GM21515 (cell line): ENCODE results near the gene VWCE.

ENCODE experiments used
- ATAC-seq: cut with Tn5 transposase; IDR thresholded peaks from one replicate; pipeline ENCODE4 v1.9.1; 2021; ENCODE audit not compliant: unreplicated experiment

The VWCE gene, protein sequence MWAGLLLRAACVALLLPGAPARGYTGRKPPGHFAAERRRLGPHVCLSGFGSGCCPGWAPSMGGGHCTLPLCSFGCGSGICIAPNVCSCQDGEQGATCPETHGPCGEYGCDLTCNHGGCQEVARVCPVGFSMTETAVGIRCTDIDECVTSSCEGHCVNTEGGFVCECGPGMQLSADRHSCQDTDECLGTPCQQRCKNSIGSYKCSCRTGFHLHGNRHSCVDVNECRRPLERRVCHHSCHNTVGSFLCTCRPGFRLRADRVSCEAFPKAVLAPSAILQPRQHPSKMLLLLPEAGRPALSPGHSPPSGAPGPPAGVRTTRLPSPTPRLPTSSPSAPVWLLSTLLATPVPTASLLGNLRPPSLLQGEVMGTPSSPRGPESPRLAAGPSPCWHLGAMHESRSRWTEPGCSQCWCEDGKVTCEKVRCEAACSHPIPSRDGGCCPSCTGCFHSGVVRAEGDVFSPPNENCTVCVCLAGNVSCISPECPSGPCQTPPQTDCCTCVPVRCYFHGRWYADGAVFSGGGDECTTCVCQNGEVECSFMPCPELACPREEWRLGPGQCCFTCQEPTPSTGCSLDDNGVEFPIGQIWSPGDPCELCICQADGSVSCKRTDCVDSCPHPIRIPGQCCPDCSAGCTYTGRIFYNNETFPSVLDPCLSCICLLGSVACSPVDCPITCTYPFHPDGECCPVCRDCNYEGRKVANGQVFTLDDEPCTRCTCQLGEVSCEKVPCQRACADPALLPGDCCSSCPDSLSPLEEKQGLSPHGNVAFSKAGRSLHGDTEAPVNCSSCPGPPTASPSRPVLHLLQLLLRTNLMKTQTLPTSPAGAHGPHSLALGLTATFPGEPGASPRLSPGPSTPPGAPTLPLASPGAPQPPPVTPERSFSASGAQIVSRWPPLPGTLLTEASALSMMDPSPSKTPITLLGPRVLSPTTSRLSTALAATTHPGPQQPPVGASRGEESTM

DNA sequence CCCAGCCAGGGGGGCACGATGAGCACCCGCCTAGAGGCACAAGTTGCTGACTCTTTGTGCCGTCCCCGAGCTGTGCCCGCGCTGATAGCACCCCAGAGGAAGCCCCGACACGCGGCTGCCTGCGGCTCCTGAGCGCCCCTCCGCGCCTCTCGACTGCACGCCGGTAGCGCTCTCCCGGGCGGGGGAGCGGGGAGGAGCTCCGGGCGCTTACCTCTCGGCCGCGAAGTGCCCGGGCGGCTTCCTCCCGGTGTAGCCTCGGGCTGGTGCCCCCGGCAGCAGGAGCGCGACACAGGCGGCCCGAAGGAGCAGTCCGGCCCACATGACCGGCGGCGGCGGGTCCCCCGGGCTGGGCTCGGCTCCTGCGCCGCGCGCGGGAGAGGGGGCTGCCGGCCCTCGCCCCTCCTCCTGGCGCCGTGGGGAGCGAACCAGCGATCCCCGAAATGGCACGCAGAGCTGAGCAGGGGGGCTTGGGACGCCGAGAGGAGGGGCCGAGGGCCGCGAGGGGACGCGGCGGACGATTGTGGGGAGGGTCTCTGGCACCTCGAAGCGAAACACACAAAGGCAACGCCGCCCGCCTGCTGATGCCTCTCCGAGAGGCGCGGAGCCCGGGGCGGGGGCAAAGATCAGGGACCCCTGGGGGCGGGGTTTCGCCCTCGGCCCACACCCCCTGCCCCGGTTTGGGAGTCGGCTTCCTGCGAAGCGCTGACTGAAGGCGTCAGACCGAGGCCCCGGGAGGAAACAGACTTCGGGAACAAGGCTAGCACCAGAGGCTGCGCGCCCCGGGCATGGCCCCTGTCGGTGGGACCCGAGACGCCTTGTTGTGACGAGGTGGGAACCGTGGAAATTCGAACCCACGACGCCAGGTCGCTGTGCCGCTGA lies at the start of gene VWCE:
Gene VWCE, minus strand, starts transcription at position 600 of the 879 bp plus-strand sequence. Its CDS starts 279 bp downstream, at position 321.
- ATAC-seq, result peak; percentile 67

DNA sequence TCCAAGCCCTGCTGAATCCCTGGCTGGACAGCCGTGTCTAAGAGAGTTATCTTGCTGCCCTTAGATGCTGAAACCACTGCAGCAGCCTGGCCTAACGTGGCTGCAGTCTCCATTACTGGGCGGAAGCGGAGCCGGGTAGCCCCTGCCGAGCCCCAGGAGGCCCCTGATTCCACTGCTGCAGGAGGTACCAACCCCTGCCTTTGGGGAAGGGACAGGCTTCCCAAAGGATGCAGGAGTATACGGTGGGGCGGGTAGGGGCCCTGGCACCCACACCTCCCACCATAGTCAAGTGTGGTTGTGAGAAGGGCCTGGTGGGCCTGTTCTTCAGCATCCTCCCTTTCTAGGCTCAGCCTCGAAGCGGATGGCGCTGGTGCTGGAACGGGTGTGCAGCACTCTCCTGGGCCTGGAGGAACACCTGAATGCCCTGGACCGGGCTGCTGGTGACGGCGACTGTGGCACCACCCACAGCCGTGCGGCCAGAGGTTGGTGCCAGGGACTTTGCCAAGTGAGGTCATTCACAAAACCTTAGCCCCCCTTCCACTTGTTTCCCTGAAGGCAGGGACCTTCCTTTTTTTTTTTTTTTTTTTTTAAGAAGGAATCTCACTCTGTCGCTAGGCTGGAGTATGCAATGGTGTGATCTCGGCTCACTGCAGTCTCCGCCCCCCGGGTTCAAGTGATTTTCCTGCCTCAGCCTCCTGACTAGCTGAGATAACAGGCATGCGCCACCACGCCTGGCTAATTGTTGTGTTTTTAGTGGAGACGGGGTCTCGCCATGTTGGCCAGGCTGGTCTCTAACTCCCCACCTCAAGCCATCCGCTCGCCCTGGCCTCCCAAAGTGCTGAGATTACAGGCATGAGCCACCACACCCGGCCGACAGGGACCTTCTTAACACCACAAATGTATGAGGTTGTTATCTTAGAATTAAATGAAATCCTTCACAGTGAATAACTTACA lies 49.0 kb upstream of the VWCE start:
- no peak for ATAC-seq

DNA sequence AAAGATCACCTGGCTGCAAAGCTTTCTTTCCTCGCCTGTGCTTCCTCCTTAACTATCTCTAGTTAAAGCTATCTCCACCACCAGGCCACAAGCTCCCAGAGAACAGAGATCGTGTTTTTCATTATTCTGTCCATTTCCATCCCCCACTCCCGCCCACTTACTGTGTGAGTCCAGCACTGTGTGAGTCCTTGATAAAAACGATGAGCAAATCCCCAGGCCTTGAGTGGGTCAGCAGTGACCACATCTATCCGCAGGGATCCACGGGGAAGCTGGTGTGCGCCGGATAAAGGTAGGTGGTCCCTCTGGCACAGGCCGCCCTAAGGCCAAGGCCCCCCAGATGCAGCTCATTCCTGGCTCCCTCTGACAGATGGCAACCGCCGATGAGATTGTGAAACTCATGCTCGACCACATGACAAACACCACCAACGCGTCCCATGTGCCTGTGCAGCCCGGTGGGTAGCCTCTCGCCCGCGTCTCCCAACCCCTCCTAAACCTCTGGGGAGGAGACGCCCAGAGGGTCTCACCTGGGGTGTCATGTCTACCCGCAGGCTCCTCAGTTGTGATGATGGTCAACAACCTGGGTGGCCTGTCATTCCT lies 47.2 kb upstream of the VWCE start:
- no peak for ATAC-seq

DNA sequence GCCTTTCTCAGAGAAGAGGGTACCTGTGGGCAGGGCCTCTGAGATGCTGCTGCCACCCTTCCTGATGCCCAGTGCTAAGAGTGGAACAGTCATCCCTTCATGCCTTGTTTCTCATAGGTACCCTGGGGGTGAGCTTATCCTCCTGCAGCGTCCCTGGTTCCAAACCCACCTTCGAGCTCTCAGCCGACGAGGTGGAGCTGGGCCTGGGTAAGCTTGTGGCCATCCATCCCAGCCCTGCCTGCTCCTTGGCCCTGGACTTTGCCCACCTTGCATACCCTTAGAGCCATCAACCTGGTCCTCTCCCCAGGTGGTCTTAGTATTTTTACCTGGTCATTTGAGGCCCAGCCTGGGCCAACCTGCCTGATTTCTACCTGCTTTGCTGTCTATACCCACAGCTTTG lies 46.6 kb upstream of the VWCE start:
- ATAC-seq, result no peak

DNA sequence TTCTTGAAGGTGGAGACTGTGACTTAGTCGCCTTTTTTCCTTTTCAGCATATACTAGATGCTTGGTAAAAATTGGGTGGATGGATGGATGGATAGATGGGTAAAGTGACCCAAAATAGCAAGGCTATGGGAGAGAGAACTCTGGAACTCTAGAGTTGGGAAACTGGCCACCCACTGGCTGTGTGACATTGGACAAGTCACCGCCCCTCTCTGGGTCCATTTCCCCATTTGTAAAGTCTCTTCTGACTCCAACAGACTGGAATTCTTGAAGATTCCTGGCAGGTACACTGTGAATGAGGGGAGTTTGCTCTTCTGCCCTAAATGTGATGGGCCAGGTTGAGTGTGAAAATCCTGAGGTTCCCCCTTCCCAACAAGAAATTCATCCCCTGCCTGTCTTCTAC lies 45.9 kb upstream of the VWCE start:
- ATAC-seq, result no peak

DNA sequence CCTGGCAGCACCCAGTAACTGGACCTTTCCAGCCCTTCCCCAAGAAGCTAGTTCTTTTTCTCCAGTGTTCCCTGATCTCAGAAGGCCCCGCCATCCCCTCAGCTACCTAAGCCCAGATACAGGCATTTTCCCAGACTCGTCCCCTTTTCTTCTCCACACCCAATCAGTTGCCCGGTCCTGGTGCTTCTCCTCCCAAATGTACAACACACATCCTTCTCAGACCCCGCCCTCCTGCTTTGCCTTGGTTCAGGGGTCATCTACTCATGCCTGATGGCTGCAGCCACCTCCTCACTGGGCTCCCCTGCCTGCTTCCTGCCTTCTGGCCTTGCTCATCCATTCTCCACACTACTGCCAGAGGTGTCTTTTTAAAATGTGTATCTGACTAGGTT lies 44.4 kb upstream of the VWCE start:
- ATAC-seq, result no peak

DNA sequence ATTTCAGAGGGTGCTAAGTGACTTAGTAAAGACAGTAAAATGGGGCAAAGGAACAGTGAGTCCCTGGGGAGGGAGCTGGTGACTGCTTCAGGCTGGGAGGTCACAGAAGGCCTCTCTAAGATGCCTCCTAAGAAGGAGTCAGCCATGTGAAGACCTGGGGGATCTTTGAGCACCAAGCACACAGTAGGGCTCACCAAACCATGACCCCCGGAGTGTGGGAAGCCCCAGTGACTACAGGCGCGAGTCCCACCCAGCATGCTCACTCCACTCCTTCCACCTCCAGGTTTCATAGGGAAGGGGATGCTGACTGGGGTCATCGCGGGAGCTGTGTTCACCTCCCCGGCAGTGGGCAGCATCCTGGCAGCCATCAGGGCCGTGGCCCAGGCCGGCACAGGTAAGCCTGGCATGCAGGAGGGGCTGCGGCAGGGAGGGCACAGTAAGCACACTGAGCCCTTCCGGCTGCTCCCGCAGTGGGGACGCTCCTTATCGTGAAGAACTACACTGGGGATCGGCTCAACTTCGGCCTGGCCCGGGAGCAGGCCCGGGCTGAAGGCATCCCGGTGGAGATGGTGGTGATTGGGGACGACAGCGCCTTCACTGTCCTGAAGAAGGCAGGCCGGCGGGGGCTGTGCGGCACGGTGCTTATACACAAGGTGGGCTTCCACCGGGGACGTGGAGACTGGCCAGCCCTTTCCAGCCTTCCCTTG lies 43.8 kb upstream of the VWCE start:
- ATAC-seq, result no peak

DNA sequence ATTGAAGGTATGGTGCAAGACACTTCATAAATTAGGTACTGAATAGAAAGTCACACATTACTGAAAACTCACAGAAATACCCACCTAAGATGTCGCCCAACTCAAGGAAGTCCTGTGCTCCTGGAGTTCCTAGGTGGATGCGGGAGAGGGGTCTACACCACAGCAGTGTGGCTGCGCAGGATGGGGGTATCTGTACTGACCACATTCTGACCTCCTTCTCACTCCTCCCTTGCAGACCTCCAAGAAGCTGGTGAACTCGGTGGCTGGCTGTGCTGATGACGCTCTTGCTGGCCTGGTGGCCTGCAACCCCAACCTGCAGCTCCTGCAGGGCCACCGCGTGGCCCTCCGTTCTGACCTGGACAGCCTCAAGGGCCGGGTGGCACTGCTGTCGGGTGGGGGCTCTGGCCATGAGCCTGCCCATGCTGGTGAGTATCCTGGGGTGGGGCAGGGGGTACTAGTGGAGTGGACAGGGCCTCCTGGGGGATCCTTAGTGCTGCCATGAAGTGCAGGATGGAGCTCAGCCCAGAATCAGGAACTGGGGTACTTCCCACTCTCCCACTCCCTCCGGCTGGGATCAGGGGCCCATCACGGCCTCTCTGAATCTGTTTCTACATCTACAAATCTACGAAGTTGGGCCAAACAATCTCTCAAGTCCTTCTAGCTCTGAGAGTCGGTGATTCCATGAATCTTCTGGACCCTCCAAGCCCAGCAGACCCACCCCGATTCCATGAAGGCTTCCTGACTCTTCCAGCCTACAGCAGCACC lies 42.8 kb upstream of the VWCE start:
- no peak for ATAC-seq

DNA sequence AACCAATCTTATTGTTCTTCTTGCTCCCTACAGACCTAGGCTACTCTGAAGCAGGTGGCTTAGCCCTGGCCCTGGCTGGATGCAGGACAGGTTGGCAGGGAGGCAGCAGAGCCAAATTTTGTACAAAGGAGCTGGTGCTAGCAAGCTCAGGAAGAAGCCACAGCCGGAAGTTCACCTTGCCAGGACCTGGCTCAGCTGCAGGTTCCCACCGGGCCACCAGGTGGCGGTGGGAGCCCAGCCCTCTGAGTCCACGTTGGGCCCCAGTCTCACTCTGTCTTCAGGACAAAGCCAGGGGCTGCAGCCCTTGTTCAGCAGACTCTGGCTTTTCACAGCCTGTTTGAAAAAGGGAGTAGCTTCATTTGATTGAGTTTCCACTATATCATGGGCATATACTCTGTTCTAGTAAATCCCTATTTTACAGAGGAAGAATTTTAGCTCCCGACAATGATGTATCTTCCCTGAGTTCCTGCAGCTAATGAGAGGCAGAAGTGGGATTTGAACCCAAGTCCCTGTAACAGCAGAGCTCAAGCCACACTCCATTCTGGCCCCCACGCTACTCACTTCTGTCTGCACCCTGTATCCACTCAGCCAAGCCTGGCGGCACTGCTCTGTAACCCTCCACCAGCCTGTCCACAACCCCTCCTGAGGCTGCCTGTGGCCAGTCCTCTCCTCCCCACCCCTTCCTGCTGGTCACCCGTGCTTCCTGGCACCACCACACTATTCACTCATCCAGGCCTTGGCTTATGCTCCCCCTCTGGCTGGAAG lies 41.2 kb upstream of the VWCE start:
- no peak for ATAC-seq

DNA sequence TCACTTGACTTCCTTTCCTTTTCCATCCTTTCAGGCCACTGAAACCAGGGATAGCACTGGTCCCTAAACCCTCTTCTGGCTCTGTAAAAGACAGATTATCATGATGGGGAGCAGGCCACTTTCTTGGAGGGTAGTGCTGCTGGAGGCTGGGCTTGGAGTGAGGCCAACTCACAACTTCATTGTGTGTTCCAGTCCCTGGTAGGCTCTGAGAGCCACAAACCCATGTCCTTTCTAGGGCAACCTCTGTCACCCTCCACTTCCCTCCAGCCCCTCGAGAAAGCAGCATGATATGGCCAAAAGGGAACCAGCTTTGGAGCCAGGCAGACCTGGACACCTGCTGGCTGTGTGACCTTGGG lies 40.2 kb upstream of the VWCE start:
- no peak for ATAC-seq

DNA sequence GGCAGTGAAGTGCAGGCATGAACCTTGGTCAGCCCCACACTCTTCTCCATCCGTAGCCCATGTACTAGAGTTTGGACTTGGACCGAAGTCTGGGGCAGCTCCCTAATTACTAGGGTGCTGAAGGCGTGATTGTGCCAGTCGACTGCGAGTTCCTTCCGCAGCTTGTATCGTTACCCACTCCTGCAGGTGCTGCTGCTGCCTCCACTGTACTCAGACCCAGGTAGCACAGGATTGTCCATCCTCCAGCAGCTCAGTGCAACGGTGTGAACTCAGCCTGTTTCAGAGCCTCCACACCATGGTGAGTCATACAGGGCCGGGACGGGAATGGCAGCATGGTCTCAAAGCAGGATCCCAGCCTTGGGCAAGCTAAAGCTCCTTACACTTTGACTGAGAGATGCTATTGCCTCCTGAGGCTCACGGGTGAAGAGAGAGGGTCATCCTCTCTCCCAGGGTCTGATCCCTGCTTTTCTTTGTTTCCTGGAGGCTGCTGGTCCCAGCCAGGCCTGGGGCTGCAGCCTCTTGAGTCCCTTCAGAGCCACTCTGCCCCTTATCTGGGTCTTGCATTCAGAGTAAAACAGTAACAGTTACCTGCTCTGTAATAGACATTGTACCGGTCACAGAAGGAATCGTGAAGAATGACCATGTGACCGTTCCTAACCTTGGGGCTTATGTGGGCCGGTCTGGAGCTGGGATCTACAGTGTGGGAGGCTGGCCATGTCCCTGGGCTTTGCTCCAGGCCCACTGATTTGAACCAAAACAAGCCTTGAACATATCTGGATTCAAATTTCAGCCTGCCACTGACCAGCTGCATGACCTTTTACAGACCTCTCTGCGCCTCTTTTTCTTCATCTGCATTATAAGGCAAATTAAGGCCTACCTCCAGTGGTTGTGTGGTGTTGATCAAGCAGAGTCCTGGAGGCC lies 39.6 kb upstream of the VWCE start:
- ATAC-seq, result no peak

DNA sequence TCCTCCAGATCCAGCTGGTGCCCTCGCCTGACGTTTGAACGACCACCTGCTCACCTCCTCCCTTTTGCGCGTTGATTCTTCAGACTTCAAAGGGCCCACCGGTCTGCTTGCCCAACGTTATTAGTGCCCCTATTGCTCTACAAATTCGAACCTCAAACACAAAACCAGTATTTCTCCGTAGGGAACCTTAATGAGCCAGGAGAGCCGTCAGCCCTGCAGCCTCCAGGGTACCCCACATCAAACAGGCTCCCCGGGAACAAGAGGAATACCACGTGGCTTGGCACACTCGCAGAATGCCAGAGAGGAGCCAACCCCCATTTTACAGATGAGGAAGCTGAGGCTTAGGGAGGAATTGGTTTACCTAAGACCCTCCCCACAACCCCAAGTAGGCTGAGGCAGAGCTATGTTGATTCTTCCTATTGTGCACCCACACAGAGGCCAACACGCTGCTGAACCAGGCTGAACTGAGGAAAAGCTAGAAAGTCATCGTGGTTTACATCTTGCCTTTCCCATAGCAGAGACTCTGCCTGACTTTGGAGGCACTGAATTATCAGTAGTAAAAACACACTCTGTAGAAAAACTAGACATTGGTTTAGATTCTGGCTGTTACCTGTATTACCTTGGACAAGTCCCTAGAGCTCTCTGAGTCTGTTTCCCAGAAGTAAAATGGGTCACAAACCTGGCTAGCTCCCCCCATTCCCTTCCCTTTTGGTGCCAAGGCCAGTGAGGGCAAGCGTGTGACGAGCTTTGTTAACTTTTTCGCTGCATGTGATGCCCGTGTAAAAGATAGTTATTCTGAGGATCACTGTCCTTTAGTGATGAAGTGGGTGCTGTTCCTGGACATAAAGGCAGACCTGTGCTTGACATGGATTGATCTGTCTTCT lies 38.7 kb upstream of the VWCE start:
- no peak for ATAC-seq

DNA sequence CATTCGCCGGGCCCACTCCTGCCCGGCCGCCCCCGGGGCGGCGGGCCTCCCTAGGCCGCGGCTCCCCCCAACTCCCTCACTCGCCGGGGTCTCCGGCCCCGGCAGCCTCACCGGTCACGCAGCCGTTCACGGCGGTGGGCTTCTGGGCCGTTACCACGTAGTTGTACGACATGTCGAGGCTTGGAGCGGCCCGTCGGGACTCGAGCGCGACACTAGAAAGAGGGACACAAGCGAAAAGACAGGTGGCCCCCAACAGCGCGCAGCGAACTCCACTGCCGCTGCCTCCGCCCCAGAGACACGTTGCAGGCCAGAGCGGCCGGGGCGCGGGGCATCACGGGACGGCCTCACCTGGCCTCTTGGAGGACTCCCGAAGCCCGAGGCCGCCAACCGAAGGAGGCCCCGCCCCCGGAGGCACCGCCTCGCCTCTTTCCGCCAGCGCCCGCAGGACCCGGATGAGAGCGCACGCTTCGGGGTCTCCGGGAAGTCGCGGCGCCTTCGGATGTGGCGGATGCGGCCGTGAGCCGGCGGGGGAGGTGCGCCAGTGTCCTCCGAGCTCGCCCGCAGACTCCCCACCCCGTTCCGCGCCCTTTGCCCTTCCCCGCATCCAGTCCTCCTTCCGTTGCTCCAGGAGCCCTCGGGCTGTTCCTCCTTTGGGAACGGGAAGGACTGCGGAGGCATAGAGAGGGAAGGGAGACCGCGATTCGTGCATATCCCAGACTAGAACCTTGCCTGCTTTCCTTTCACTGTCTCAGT lies 37.9 kb upstream of the VWCE start, which contains the start of the genes DDB1 and TKFC:
Gene DDB1, minus strand, starts transcription at position 309 of the 753 bp plus-strand sequence. Its CDS starts 137 bp downstream, at position 172.
Gene TKFC, plus strand, starts transcription at position 432 of the 753 bp plus-strand sequence. CDS start 1,501 bp downstream, outside the sequence.
- ATAC-seq, result peak; percentile 90

DNA sequence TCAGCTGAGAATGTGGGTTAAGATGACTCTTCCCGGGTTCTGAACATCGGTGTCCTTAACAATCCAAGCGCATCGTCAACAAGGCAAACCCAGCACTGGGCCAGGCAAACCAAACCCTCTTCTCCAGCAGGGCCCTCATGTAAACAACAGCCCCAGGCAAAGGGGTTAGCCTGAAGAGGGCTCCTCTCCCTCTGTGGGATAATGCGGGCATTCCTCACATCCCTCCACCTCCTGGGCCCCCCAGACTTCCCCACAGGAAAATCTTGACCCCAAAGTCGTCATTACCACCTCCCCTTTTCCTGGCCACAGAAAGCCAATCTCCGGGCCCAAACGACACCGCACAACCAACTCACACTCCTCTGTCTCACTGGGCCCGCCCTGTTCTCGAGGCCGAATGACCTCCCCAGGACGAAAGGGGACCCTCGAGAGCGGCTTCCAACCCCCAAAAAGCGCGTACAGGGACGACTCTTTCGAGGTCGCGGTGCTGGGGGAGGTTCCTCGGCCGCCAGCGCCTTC lies 37.2 kb upstream of the VWCE start:
- no peak for ATAC-seq
